Upper lobe of left lung (tissue), 6 donors: ENCODE results near the gene SLC25A40. TPM values are rescaled to one million over a fixed set of nuclear protein-coding genes. Genes with fewer than 3 reads are reported as not detected.
A peak's percentile ranks its signal among the peaks of the same experiment; 100 is the strongest.

ENCODE experiments used
- ATAC-seq, 2 donors: fragments of 200-7000 bp; cut with Tn5 transposase; one replicate each; pipeline ENCODE4 v1.9.1; 2022; ENCODE audit warnings: mild to moderate bottlenecking in 2 of 2, moderate library complexity in 2 of 2; ENCODE audit not compliant: low FRiP score in 2 of 2
- DNase-seq, 2 donors: peaks; one replicate each; pipeline ENCODE4 v3.0.0-alpha.2; 2019 to 2020
- H3K27ac ChIP-seq, 4 donors: fragments of 200-600 bp; sonication (generic); one replicate each; pipeline ENCODE4 v1.5.1; 2016 to 2019
- H3K27me3 ChIP-seq, 4 donors: fragments of 200-600 bp; sonication (generic); one replicate each; pipeline ENCODE4 v1.5.1; 2017 to 2019
- H3K36me3 ChIP-seq, 4 donors: fragments of 200-600 bp; sonication (generic); one replicate each; pipeline ENCODE4 v1.5.1; 2016 to 2019
- H3K4me1 ChIP-seq, 4 donors: fragments of 200-600 bp; sonication (generic); one replicate each; pipeline ENCODE4 v1.5.1; 2018 to 2019
- H3K4me3 ChIP-seq, 4 donors: fragments of 200-600 bp; sonication (generic); one replicate each; pipeline ENCODE4 v1.5.1; 2017 to 2019; ENCODE audit warnings: mild to moderate bottlenecking in 2 of 4, moderate library complexity in 1 of 4
- H3K9me3 ChIP-seq, 4 donors: fragments of 200-600 bp; sonication (generic); one replicate each; pipeline ENCODE4 v1.5.1; 2018 to 2019
- EP300 ChIP-seq, 4 donors: sonication (generic); formaldehyde crosslinking; IDR thresholded peaks; one replicate each; pipeline ENCODE4 v1.5.1; 2017; ENCODE audit warnings: antibody characterized with exemption in 4 of 4, control low read depth in 2 of 4
- POLR2A ChIP-seq, 4 donors: fragments of 450-650 bp; IDR thresholded peaks; one replicate each; pipeline ENCODE4 v1.5.1; 2016 to 2017; ENCODE audit warnings: antibody characterized with exemption in 4 of 4, mild to moderate bottlenecking in 2 of 4
- POLR2AphosphoS5 ChIP-seq, 2 donors: sonication (generic); formaldehyde crosslinking; IDR thresholded peaks; one replicate each; pipeline ENCODE4 v1.5.1; 2017; ENCODE audit warnings: antibody characterized with exemption in 2 of 2
- WGBS, 2 donors: methylation state at CpG; one replicate each; pipeline ENCODE4 v1.1.5; 2017 to 2018; 5-methylcytosine and 5-hydroxymethylcytosine counted together
- total RNA-seq, 6 donors: library from RNA; depleted of rRNA in 4 of 6; stranded (reverse); fragments of >200 nt in 4 of 6; gene quantifications; one replicate each; pipeline versions ENCODE4 v1.1.0 to v1.2.1, GENCODE V29; 2016 to 2021
- TF ChIP-seq, protein P1 (sequence below), 6 experiments: fragments of 450-650 bp in 4 of 6; fragments of 200-600 bp in 2 of 6; sonication (generic) in 2 of 6; IDR thresholded peaks; one replicate each; pipeline ENCODE4 v1.5.1; 2016 to 2019; ENCODE audit warnings: antibody characterized with exemption in 6 of 6
- donor health status: DM: no; HTN: no; CAD: no; lungs with moderate emphysema.
- donor health status: DM: no; HTN: yes; CAD: no; lungs with severe emphysema.

Gene SLC25A40
- total RNA-seq, 6 donors from 2014 or later = 6.2 to 37.6 (median 20.1) TPM

- no peaks in the 10 kb centered on the region for H3K36me3 ChIP-seq
- H3K27ac ChIP-seq = no peak overlapping the region
- ATAC-seq (peak in 1 of 2 donors; percentile 63), DNase-seq (no peak)
- WGBS, 2 donors = 6 to 7% methylated on average over 4 of the region's 4 CpGs
- TF ChIP-seq EP300 (IDR thresholded peaks at IDR 0.05) = no peak
- TF ChIP-seq, protein P1, sequence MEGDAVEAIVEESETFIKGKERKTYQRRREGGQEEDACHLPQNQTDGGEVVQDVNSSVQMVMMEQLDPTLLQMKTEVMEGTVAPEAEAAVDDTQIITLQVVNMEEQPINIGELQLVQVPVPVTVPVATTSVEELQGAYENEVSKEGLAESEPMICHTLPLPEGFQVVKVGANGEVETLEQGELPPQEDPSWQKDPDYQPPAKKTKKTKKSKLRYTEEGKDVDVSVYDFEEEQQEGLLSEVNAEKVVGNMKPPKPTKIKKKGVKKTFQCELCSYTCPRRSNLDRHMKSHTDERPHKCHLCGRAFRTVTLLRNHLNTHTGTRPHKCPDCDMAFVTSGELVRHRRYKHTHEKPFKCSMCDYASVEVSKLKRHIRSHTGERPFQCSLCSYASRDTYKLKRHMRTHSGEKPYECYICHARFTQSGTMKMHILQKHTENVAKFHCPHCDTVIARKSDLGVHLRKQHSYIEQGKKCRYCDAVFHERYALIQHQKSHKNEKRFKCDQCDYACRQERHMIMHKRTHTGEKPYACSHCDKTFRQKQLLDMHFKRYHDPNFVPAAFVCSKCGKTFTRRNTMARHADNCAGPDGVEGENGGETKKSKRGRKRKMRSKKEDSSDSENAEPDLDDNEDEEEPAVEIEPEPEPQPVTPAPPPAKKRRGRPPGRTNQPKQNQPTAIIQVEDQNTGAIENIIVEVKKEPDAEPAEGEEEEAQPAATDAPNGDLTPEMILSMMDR (IDR thresholded peaks at IDR 0.05) = peak in 3 of 6 experiments; percentile 58 to 66 (median 65)
- H3K4me3 ChIP-seq = no peak overlapping the region
- H3K4me1 ChIP-seq = no peaks in the 10 kb centered on the region
- H3K9me3 ChIP-seq = no peaks in the 10 kb centered on the region
- no peaks in the 10 kb centered on the region for H3K27me3 ChIP-seq
These were observed 78.3 kb downstream of the SLC25A40 start for GRCh38 chr7:87797798-87798403.

DNA sequence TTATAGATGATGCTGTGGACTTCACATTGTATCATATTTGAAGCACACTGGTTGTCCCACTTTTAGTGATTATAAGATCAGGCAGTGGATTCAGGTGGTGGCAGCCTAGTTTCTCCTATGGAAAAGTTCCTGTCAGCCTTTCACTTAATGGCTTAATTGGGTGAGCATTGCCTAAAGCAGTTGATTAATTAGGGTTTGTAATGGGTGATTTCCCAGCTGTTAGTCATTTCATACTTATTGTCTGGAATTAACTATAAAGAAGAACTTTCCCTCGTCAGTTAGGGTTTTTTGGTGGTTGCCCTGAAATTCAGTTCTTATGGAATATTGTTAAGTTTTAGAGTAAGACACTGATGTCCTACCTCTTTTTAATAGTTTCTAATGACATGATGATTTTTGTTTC, 78.8 kb downstream of the SLC25A40 start:
- TF ChIP-seq POLR2A (IDR thresholded peaks at IDR 0.05) = no peak
- TF ChIP-seq EP300 (IDR thresholded peaks at IDR 0.05) = no peak
- TF ChIP-seq POLR2AphosphoS5 (IDR thresholded peaks at IDR 0.05) = no peak
- TF ChIP-seq, protein P1 (IDR thresholded peaks at IDR 0.05) = no peak
- H3K4me3 ChIP-seq = no peak overlapping the region
- no peak for DNase-seq
- no peak for ATAC-seq
- no peak overlapping the region for H3K27ac ChIP-seq
- no peaks in the 10 kb centered on the region for H3K27me3 ChIP-seq
- no peaks in the 10 kb centered on the region for H3K4me1 ChIP-seq
- H3K36me3 ChIP-seq = no peaks in the 10 kb centered on the region
- WGBS, 2 donors = 37 to 43% methylated on average over 1 of the region's 1 CpG
- H3K9me3 ChIP-seq = no peaks in the 10 kb centered on the region

DNA sequence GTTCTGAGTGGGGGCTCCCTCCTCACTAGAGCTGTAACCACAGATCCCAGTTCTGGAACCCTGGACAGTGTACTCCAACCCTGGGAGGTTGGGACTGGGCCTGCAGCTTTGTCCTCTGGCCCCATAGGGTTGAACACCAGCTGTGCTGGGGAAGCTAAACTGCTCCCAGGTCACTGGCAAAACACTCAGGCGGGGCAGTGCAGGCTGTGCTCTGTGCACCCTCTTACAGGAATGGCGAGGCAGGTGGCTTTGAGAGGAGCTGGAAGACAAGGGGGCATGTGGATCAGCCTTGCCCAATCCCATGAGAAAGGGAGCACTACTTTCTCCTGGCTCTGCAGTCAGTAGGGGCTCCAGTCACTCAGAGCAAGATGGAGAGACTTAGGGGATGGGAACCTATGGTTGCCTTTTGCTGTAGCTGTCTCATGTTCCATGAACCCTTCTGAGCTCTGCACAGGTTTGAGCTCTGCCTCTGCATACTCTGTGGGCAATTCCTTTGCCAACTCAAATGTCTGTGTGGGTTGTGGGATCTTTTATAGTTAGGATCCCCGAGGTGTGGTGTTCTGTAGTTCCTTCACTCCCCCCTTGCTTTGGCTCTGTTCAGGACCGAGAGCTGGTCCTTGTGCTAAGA, 90.7 kb downstream of the SLC25A40 start:
- Histone ChIP-seq H3K4me3 (no peak overlapping the region), H3K36me3 (no peaks in the 10 kb centered on the region), H3K9me3 (no peaks in the 10 kb centered on the region), H3K27me3 (no peaks in the 10 kb centered on the region), H3K27ac (no peak overlapping the region), H3K4me1 (no peaks in the 10 kb centered on the region)
- TF ChIP-seq POLR2AphosphoS5 (IDR thresholded peaks at IDR 0.05) (no peak), POLR2A (IDR thresholded peaks at IDR 0.05) (no peak), EP300 (IDR thresholded peaks at IDR 0.05) (no peak)
- TF ChIP-seq, protein P1 (IDR thresholded peaks at IDR 0.05) = no peak
- DNase-seq (no peak), ATAC-seq (no peak)
- 86% methylated on average over 4 of the region's 4 CpGs for WGBS, 2 donors

- ATAC-seq (no peak), DNase-seq (no peak)
- no peaks in the 10 kb centered on the region for H3K36me3 ChIP-seq
- H3K4me3 ChIP-seq = no peak overlapping the region
- no peaks in the 10 kb centered on the region for H3K27me3 ChIP-seq
- TF ChIP-seq POLR2AphosphoS5 (IDR thresholded peaks at IDR 0.05) (no peak), POLR2A (IDR thresholded peaks at IDR 0.05) (no peak), EP300 (IDR thresholded peaks at IDR 0.05) (no peak)
- TF ChIP-seq, protein P1 (IDR thresholded peaks at IDR 0.05) = no peak
- no peaks in the 10 kb centered on the region for H3K9me3 ChIP-seq
- H3K27ac ChIP-seq = no peak overlapping the region
- no peaks in the 10 kb centered on the region for H3K4me1 ChIP-seq
These were observed 91.7 kb downstream of the SLC25A40 start for GRCh38 chr7:87784424-87784823.

Other genes with a start within 250 kb of the SLC25A40 start
- gene RUNDC3B, start 248.0 kb downstream of the SLC25A40 start, total RNA-seq = 1 to 10 TPM in 3 of 6 donors, under 1 TPM in 3; under 0.01 to 3.6 (median 1.1) TPM
- gene DBF4, start 133 bp upstream of the SLC25A40 start, total RNA-seq = 10 to 100 TPM in 2 of 6 donors, 1 to 10 TPM in 4; 4.2 to 14.6 (median 8.6) TPM
- gene ADAM22, start 57.9 kb upstream of the SLC25A40 start, total RNA-seq = 1 to 10 TPM in 5 of 6 donors, under 1 TPM in 1; 0.69 to 3.2 (median 2.0) TPM